NCI-H524 treated with DMSO at 0.1 percent for 48 hours (cell line): ENCODE results near the gene LPAR2.

Experiments
- DNase-seq: peaks from one replicate; lab custom pipeline; 2025; lab: John Stamatoyannopoulos, UW

The LPAR2 gene

DNA sequence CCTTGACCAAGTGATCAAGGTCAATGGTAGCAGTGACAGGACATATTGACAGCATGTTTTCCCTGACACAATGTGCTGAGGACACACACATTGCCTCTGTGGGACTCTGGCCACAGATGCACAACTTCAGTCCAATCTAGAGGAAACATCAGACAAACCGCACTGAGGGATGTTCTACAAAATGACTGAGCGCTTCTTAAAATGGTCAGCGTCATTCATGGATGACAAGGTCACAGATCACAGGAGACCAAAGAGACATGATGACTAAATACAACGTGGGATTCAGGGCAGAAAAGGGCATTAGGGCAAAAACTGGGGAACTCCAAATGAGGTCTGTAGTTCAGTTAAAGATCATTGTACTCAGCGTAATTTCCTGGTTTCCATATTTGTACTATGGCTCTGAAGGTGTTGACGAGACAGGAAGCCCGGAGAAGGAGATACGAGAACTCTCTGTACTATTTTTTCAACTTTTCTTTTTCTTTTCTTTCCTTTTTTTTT, 30.2 kb downstream of the LPAR2 start:
- DNase-seq: no peak

DNA sequence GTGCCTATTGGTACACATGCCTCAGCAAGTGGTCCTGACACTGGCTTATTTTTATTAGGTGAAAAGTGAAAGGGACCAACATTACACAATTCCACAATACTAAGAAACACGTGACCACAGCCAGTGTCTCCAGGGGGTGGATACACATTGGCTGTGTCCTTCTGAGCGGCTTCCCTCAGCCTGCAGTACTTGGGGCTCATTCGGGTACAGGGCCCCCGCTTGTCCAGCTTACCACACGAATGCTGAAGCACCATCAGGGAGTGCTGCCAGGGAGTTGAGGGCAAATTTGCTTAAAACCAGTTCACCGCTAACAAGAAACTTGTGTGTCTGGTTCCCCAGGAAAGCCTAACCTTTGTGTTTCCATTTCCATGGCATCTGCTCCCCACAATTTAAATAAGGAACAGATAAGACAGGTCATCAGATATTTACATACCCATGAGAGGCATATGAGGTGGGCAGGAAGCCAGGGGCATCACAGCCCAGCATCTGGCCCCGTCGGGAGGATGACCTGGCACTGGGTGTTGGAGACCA, 32.8 kb downstream of the LPAR2 start:
- DNase-seq: no peak

DNA sequence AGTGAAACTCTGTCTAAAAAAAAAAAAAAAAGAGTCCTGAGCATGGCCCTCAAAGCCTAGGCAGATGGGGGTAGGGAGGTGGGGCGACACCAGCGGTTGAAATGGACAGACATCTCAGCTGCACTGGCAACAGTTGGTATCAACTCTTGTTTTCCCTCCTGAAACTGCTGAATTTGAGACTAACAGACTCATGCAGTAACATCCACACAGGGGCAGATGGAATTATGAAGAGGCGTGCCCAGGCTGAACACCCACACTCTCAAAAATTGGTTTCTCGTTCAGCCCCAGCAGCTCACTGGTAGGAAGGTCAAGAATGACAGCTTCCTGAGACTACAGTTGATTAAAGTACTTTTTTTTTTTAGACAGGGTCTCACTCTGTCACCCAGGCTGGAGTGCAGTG, 33.6 kb downstream of the LPAR2 start:
- DNase-seq: no peak

DNA sequence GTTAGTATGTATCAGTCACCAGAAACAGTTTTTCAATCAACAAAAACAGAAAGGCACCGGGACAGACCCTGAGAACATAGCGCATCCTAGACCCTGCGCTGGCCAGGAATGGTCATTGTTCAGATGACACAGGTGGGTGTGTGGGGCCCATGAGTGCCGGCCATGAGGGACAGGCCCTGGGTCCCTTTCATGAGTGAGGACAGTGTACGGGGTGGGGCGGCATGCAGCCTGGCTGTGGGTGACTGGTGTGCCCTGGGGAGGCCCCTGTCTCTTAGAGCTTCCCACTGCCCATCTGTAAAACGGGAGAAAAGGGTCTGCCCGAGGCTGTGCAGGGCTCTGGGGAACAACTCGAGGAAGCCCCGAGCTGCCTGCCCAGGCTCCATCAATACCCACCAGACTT, 35.3 kb downstream of the LPAR2 start:
- DNase-seq: no peak

DNA sequence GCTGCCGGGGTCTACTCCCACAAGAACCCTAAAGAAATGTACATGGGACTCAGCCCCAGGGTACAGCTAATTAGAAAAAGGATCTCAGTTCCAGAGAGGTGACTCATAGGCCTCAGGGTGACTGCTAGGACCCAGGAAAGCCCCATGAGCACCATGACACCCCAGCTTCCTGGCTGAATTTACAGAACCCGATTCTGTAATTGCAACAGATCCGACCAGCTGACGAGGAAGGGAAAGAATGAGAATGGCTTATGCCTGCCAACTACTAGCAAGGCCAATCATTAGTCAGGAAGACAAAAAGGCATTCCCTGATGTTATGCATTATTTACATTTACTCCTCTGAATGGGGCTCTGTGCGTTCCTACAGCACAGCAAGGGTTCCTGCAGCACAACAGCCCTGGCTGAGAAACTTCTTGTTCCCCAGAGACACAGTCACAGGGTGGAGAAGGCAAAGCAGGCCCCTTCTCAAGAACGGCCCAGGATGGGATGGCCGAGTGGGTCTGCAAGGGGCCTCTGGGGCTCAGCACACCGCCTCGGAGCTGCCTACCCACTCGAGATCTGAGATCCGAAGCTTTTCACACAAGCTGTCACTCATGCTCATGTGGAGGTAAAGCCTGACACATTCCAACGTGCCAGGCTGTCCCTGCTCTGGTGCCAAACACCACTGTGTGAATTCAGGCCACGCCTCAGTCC, 36.7 kb downstream of the LPAR2 start:
- no peak for DNase-seq

DNA sequence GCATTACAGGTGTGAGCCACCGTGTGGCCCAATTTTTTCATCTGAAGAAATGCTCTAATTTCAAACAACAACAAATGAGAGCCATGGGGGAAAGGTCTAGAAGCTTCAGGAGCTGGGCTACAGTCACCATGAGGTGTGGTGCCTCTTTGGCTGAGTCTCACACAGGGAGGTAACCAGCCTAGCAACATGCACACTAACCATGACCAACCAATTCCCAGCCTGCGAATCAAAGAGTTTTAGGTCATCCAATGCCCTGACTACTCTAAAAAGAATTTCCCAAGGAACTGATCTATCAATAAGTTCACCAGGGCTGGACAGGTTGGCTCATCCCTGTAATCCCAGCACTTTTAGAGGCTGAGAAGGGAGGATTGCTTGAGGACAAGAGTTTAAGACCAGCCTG, 39.5 kb downstream of the LPAR2 start:
- no peak for DNase-seq

DNA sequence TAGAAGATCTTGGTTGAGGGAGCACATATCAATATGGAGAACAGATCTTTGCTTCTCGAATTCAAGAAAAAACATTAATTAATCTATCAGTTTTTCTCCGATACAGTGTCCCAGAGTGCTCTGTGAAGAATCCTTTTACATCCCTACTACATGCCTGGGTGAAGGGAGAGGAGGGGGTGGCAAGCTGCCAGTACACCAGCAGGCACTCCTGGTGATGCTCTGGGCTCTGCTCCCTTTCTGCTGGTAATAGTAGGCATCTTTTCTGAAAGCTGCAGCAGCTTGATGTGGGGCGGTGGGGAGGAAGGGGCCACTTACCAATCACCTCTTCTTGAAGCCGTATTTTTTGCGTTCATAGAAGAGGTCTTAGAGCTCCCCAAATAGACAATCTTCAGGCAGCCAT, 40.2 kb downstream of the LPAR2 start:
- DNase-seq: no peak

DNA sequence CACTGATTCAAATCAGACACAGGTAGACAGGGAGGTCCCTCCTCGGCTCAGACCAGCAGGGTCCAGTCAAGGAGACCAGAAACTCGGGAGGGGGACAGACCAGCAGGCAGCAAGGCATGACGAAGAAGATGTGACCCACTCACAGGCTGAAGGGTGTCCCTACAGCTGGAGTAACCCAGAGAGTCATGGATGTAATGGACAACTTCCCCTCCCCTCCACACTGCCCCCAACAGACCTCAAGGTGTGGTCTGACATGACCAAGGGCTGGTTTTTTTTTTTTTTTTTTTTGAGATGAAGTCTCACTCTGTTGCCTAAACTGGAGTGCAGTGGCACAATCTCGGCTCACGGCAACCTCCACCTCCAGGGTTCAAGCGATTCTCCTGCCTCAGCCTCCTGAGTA, 43.7 kb downstream of the LPAR2 start:
- DNase-seq: no peak

DNA sequence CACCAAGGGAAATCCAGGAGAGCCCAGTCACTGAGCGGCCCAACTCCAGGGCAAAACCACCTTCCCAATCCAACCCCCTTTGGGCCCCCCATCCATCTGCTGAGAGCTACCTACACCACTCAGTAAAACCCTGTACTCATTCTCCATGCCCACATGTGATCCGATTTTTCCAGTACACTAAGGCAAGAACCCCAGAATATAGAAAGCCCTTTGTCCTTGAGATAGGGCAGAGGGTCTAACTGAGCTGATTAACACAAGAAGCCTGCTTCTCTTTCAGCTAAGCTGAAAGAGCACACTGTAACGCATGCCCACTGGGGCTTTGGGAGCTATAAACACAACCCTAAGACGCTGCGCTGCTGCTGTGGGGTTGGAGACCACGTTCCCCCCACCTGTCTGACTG, 45.5 kb downstream of the LPAR2 start:
- DNase-seq: no peak

DNA sequence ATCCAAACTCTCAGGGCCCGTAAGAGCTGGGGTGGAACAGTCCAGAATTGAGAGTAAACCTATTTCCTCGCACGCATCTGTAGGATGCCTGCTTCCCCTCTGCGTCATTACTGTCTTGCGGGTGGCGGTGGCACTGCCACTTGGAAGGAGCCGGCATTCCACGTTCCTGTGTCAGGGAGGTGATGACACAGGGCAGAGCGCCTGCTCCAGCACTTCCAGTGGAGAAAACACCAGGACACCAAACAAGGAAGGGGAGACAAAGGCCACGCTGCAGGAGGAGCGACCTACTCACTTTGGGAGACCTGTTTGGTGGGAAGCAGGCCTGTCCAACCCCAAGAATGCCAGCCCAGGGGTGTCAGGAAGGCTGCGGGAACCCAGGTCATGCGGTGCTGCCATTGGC, 46.6 kb downstream of the LPAR2 start:
- DNase-seq: no peak

DNA sequence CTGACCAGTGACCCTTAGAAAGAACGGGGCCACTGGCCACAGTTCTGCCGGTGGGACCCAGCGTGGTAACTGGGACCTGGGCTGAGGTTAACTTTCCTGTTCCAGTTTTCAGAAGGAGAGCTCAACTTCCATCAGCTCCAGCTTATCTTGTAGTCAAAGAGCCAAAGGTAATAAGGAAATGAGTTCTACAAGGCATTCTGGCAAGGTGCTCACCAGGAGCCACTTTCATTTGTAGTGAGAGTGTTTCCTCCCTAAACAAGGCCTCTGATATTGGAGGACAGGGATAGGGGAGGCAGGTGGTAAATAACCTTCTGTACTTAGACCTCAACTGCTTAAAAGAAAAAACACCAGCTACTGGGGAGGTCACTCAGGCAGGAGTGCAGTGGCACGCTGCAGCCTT, 47.6 kb downstream of the LPAR2 start:
- no peak for DNase-seq

DNA sequence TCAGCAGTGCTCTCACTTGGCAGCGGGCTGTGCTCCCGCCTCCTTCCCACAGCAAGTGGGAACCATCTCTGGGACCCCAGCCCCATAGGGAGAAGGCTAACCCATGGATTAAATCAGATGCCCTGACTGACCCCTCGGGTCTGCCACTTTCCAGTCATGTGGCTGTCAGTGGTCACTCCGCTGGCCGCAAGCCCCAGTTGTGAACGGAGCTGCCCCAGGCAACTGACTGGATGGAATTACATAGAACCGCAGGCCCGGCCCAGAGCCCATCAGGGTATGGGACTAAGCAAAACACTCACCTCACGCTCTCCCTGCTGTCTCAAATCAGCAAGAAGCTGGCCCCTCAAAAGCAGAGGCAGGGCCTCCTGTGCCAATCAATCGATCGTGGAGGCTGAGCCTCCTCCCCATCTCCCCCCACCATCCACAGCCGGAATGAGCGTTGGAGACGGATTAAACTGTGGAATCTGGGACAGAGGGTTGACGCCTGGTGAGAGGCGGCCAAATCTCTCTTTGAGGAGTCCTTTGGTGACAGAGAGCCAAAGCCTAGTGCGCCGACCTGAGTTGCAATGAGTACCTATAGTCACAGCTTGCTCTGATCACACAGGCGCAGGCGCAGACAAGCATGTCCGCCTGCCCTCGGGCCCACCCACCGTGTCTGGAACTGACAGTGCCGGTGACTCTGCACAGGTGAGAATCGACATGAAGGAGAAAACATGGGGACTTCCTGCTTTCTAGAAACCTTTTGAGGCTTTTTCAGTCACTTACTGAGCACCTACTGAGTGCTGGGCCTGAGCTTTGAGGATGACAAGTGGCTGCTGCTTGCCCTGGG, 48.3 kb downstream of the LPAR2 start:
- no peak for DNase-seq

DNA sequence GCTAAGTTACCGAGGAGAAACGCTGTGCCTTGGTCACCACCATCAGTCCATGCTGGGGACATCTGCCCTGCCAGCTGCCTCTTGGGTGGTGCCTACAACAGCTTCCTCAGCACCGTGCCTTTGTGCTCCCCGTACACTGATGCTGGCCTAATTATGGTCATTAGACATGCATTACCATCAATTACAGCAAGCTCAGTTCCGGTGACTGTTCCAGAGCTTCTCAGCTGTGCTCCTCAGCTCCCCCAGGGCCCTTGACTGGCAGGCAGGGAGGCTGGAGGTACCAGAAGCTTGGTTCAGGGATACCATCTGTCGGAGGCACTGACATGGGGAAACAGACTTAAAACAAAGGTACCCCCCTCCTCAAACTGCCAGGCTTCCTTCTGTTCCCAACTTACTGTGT, 49.8 kb downstream of the LPAR2 start:
- peak; percentile 96 for DNase-seq

DNA sequence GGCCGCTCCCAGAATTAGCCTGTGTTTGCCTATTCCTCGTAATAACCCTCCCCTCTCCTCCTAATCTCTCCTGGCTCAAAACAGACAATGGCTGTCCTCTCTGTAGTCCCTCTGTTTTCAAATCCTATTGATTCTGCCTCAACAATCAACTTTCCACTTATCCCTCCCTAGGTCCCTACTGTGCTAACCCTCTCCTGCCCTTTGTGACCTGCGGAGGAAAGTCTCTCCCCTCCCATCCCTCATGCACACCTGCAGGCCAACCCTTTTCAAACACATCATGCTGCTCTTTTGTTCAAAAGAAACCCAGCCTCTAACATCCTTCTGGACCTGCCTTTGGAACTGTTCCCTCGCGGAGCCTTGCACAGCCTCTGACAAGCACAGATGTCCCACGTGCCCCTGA, 52.6 kb downstream of the LPAR2 start:
- DNase-seq: no peak
